HuH-7 (cell line): ENCODE data around the gene SOX5.

Source experiments
- DNase-seq: peaks from one replicate; pipeline ENCODE4 v3.0.0; 2011; ENCODE audit warnings: low spot score

SOX5 gene

GRCh38 chr12:23596568-23596967 lies 352.9 kb downstream of the SOX5 start:
- DNase-seq, result no peak

DNA sequence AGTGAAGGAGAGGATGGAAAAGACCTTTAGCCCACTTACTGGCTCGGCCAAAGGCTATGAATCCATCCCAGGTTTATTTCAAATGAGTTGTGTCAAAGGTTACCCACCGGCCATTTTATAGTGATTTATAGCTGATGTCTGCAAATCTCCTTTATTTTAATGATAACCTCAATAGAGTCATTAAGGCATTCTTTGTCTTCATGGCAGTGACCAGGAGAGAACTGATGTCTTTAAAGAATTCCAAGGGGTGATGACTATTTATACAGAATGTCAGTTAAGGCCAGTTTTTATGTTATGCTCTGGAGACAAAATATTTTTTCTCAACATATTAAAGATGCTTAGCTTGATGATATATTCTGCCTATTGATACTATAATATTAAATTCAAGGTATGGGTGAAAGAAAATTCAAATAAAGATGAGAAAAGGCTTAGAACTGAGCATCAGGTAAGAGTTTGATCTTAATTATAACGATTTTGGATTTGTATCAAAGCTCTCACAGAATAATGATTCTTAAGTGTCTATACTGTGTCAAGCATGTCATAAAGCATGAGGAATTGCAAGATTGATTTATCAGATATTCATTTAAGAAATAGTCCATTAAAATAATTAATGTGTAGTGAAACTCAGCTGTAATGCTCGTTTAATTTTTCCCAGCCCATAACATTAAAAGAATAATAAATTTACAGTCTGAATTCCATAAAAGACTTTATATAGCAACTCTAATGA lies 361.5 kb downstream of the SOX5 start:
- no peak for DNase-seq

GRCh38 chr12:23585782-23586163 lies 363.7 kb downstream of the SOX5 start:
- DNase-seq, result no peak

DNA sequence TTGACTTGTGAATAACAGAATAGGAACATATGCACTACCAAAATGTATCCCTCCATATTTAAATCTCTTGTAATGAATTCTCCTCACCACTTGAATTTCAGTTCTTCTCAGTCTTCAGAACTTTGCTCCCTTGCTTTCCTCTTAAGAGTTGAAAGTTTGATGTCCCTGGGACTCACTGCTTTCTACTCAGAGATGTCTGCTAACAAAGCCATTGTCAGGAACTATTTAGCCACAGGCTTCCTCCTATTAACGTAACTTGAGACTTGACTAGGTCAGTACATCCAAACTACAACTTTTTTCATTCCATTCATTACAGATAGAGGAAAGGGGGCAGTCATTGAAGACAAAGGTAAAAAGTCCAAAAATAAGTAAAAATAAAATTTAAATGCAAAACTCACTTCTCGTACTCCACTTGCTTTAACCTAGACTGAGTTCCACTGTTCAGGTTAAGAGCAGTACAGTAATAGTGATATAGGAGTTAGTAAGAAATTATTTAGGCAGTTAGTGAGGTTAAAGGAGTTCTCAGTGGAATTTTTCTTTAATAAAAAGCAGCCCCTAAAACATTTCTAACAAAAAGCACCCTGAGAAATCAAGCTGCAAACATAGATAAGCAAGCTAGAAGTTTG lies 364.2 kb downstream of the SOX5 start:
- DNase-seq, result no peak

DNA sequence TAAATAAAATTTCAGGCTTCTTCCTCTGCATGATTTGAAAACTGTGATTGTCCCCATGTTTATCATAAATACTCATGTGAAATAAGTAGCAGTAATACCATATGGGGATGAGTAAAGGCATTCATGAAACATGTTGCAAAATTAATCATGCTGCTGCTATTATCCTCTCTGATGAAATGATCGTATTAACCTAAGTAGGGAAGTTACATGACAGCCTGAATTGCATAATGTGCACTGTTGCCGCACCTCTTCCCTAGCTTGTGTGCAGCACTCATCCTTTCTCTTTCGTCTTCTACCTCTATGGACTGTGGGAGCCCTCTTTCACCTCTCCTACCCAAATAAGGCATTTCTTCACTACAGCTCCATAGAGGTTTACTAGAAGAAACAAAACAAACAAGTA lies 367.6 kb downstream of the SOX5 start:
- no peak for DNase-seq

DNA sequence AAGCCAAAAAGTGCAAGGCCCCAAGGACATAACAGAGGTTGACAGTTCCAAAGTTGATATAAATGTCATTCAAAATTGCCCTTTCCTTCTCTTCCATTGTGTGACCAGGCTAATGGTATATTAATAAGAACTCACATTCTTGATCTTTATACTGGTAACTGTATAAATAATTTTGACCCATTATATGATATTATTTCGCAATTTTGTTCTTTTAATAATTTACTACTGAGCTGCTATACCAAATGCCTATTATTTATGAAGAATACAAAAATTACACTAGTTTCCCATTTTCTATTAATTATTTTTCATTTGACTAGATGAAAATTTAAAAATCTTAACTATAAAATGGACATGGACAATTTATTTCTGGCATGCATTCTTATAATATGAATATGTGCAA lies 370.2 kb downstream of the SOX5 start:
- no peak for DNase-seq

GRCh38 chr12:23576372-23576771 lies 373.1 kb downstream of the SOX5 start:
- DNase-seq, result no peak

DNA sequence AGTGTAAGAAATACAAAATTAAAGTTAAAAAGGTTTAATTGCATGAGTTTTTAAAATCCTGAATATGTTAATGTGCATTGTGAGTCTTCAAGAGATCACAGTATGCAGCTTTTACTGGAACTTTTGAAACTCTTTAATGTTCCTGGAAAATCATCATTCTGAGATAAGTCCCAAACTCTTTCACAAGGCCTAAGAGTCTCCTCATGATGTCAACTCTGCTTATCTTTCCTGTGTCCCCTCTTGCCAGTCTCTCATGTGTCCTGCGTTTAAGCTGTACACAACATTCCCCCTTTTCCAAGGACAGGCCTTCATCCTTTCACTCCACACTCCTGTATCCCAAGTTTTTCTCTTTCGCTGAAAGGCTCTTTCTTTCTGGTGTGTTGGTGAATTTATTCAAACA lies 380.1 kb downstream of the SOX5 start:
- no peak for DNase-seq

DNA sequence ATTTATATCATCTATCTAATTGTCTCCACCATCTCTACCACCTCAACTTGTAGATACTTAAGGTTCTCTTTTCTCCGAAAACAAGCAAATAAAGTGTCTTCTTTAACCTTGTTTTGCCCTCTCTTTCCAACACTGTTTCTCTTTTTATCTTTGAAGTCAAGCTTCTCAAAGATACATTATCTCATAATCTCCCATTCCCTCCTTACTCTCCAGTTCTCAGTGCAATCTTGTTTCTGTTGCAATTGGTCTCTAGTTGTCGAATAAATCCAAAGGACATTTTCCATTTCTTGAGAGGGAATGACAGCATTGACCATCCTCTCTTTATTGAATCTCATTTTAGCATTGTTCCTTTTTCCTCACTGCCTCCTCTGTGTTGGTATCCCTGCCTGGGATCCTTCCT lies 383.3 kb downstream of the SOX5 start:
- no peak for DNase-seq

DNA sequence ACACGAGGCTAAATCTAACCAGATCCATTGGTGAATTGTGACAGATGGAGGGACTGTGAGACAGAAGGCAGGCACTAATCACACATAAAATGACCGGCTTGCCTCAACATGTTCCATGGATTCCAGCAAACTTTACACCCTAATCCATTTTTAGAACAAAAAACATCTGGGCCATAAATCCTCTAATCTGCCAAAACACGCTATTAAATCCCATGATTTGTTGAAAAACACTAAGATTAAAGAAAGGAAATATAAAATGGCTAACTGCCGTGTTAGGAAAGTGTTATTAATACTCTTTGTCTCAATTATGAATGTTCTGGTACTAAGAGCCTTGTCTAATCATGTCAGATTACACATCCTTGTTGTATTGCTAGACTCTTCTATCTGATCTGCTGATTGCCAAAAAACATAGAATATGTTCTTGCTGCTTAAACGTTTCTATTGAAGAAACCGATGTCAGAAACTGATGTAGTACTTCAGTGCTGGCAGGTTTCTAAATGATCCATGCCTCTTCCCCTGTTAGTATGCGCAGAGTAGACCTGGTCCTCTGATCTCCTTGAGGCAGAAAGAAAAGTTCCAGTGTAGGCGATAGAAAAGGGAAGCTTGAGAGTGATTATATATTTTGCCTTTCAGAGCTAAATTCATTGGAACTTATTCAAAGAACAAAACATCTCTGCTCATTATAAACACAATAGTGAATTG lies 384.9 kb downstream of the SOX5 start:
- no peak for DNase-seq

DNA sequence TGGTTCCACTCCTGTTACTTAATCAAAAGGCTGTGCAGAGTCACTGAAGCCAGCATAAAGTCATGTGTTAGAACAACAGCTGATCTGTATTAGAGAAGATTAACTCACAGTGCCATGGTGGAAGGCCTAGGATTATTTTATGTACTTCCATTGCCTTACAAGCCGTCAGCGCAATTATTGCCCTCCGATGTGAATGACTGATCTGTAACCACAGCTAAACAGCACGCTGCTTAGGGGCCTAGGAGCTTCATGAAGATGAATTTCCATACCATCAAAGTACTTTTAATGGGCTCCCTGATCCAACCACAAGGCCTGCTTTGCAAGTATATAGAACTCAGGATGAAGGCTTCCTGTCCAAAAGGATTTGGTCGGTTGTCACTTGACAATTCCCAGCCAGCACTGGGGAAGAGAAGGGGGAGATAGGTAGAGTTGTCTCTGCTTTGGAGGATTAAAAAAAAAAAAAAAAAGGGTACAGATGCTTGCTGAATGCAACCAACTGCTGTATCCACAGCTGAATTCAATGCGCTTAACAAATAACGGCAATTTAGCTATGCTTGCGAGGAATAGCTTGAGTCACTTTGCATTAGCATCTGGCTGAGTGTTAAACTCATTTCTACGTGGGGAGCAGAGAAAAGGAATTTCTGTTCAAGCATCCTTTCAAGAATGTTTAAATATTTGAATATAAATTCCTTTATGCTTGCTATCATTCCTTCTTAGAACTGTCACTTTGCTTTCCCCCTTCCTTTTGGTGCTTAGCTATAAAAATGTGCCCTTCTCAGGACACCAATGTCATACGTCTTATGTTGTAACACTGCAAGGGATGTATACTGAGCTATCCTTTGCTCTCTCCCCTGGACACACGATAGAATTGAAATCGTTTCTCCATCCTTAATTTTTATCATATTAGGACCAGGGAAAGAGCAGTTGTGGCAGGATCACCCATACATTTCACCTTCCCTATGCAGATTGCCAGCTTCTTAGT lies 387.8 kb downstream of the SOX5 start:
- DNase-seq, result no peak

GRCh38 chr12:23560611-23561010 lies 388.9 kb downstream of the SOX5 start:
- DNase-seq, result no peak

- no peak for DNase-seq
These were observed 390.2 kb downstream of the SOX5 start for GRCh38 chr12:23559268-23559753.

- DNase-seq, result no peak
These were observed 392.8 kb downstream of the SOX5 start for GRCh38 chr12:23556661-23557060.

DNA sequence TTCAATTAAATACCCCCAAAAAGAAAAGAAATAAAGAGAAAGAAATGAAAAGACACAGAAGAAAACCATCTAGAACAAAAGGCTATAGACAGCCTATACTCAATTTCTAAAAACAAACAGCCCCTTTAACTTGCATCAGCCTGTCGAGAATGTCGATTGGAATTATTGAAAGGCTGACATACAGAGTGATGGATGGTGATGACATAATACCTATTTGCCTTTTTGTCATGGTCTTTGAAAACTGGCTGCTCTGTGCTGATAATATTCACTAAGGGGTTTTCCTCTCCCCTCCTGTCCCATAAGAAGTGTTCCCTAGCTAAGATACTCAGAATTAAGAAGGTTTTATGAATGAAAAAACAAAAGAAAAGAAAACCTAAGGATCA lies 393.7 kb downstream of the SOX5 start:
- DNase-seq, result peak; percentile 5

DNA sequence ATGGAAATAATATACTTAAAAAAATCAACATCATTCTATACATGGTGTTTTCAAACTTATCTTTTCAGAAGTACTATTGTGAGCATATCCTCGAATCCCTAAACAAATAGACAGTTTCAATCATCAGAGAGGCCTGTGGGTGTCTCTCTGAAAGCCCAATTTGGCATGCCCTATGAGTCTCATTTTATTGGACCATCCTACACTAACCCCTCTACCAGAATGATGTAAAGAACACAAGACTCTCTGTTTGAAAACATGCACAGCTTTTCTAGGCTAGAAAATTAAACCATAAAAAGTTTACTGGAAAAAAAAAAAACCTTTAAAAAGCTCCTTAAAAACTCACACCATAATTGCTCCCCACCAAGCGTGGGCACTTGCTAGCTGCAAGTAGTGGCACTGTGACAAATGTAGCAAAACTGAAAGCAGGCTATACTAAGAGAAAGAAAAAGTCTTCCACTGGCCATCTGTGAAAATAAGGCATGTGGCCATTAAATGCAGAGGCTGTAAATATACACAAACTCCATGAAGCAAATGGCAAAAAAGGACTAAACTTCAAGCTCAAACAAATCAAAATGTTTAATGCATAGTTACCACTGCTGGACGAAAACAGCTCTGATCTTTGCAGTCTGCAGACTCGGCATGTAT lies 394.2 kb downstream of the SOX5 start:
- DNase-seq, result no peak

GRCh38 chr12:23552417-23552816 lies 397.1 kb downstream of the SOX5 start:
- no peak for DNase-seq

DNA sequence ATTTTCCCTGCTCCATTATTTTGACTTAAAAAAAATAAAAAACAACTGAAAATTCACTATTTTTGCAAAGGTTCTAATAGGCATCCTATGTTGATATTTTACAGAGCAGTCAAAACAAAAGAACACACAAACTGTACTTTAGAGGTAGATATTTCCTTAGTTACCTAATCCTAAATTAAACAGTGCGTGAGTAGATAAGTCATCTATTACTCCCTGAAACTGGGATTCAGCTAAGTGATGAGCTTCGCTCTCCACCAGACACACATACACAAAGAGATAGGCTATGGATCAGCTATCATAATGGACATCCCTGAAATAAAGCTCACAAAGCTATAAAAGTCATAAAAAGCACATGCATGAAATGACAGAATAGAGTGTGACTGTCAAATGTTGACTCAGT lies 398.7 kb downstream of the SOX5 start:
- peak; percentile 10 for DNase-seq

GRCh38 chr12:23548742-23549141 lies 400.7 kb downstream of the SOX5 start:
- DNase-seq, result no peak

DNA sequence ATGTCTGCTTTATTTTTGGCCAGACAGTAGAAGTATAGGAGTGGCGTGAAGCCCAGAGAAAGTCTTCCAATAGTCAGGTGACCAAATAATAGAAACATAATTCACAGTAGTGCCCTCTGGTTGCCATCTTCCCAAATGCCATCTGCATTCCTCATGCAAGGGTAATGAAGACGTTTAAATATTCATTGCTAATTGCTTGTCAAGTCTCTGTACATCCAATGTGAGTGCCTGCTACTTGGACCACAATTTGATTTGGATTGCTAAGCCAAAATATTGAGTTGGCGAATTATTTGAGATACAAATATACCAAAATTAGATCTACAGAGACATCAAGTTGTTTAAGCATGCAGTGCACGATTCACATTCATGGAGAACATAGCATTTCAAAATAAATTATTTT lies 402.7 kb downstream of the SOX5 start:
- no peak for DNase-seq

DNA sequence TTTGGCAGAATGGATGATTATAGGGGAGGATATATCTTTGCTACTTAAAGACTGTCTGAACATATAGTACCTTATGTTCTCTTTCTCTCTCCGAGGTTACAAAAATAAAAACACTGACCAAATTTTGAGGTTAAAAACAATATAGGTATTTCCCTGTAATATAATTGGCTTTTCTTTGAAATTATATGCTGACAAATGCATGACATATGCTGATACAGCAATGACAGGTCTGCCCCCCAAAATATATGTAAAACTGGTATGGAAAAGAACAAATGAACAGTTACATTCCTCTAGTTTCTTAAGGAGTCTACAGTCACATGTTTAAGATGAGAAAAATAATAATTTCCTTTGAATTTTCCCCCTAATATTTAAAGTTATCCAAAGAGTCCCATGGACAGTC lies 405.7 kb downstream of the SOX5 start:
- no peak for DNase-seq

DNA sequence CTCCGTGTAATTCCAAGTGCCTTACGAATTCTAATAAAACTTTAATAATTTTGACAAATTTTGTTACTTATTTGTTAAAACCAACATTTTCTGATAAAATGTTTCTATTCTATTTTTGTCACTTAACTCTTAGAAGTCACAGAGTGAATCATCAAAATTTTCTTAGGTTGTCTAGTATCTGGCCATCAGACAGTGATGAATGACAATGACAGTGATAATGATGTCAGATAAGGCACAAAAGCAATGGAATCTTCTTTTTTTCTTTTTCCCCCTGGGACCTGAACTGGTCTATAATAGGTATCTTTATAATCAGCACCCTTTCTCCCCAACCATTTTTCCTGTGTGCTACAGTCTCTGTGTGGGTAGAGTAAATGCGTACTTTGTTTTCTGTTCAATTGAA lies 407.3 kb downstream of the SOX5 start:
- DNase-seq, result no peak
